Vagina (tissue), 2 donors: Measurements from ENCODE around the gene LY6G6C.

Source experiments
- POLR2A ChIP-seq, 2 donors: fragments of 450-650 bp; IDR thresholded peaks; one replicate each; pipeline ENCODE4 v1.6.1; 2017; ENCODE audit warnings: antibody characterized with exemption in 2 of 2, mild to moderate bottlenecking in 2 of 2, moderate library complexity in 2 of 2
- TF ChIP-seq, protein P1 (sequence below), 3 experiments: fragments of 450-650 bp in 2 of 3; fragments of 200-600 bp in 1 of 3; sonication (generic) in 1 of 3; IDR thresholded peaks; one replicate each; pipeline ENCODE4 v1.5.1; 2017 to 2019; ENCODE audit warnings: antibody characterized with exemption in 3 of 3, mild to moderate bottlenecking in 2 of 3, moderate library complexity in 2 of 3

DNA sequence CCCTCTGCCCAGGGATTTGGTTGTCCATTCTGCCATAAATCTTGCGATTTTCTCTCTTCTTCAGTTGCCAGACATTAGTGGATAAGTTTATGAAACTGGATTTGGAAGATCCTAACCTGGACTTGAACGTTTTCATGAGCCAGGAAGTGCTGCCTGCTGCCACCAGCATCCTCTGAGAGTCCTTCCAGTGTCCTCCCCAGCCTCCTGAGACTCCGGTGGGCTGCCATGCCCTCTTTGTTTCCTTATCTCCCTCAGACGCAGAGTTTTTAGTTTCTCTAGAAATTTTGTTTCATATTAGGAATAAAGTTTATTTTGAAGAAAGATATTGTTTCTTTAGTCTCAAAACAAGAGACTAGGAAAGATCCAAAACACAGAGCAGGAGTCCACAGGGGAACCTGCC lies 40.8 kb upstream of the LY6G6C start, which contains the start of gene SAPCD1:
- TF ChIP-seq POLR2A (IDR thresholded peaks at IDR 0.05): no peak
- TF ChIP-seq, protein P1, sequence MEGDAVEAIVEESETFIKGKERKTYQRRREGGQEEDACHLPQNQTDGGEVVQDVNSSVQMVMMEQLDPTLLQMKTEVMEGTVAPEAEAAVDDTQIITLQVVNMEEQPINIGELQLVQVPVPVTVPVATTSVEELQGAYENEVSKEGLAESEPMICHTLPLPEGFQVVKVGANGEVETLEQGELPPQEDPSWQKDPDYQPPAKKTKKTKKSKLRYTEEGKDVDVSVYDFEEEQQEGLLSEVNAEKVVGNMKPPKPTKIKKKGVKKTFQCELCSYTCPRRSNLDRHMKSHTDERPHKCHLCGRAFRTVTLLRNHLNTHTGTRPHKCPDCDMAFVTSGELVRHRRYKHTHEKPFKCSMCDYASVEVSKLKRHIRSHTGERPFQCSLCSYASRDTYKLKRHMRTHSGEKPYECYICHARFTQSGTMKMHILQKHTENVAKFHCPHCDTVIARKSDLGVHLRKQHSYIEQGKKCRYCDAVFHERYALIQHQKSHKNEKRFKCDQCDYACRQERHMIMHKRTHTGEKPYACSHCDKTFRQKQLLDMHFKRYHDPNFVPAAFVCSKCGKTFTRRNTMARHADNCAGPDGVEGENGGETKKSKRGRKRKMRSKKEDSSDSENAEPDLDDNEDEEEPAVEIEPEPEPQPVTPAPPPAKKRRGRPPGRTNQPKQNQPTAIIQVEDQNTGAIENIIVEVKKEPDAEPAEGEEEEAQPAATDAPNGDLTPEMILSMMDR (IDR thresholded peaks at IDR 0.05): no peak
